Tibial nerve (tissue), 4 donors: Measurements from ENCODE around the gene FAM131B. TPM values are rescaled to one million over a fixed set of nuclear protein-coding genes. Genes with fewer than 3 reads are reported as not detected.

Source experiments
- DNase-seq, 2 donors: peaks; one replicate each; pipeline ENCODE4 v3.0.0-alpha.2; 2019; ENCODE audit warnings: low spot score in 2 of 2
- H3K27ac ChIP-seq, 4 donors: fragments of 200-600 bp; sonication (generic) in 3 of 4; one replicate each; pipeline ENCODE4 v1.5.1; 2017 to 2019; ENCODE audit warnings: mild to moderate bottlenecking in 1 of 4
- H3K27me3 ChIP-seq, 2 donors: fragments of 200-600 bp; sonication (generic) in 1 of 2; one replicate each; pipeline versions ENCODE4 v1.5.1 to v1.6.0; 2017 to 2019
- H3K36me3 ChIP-seq, 3 donors: fragments of 200-600 bp; sonication (generic); one replicate each; pipeline ENCODE4 v1.5.1; 2018 to 2019
- H3K4me1 ChIP-seq, 4 donors: fragments of 200-600 bp; sonication (generic) in 3 of 4; one replicate each; pipeline ENCODE4 v1.5.1; 2017 to 2019
- H3K4me3 ChIP-seq, 4 donors: fragments of 200-600 bp; sonication (generic) in 3 of 4; one replicate each; pipeline ENCODE4 v1.5.1; 2017 to 2019; ENCODE audit warnings: mild to moderate bottlenecking in 1 of 4, moderate library complexity in 1 of 4
- H3K9me3 ChIP-seq, 4 donors: fragments of 200-600 bp; sonication (generic) in 3 of 4; one replicate each; pipeline ENCODE4 v1.5.1; 2017 to 2019
- CTCF ChIP-seq, 5 experiments: fragments of 200-600 bp in 3 of 5; fragments of 450-650 bp in 2 of 5; sonication (generic) in 3 of 5; IDR thresholded peaks; one replicate each; pipeline ENCODE4 v1.5.1; 2016 to 2019; ENCODE audit warnings: antibody characterized with exemption in 5 of 5, mild to moderate bottlenecking in 3 of 5, moderate library complexity in 2 of 5
- EP300 ChIP-seq, 2 donors: sonication (generic); formaldehyde crosslinking; IDR thresholded peaks; one replicate each; pipeline ENCODE4 v1.6.1; 2017; ENCODE audit warnings: antibody characterized with exemption in 2 of 2, mild to moderate bottlenecking in 1 of 2
- POLR2A ChIP-seq, 2 donors: fragments of 450-650 bp; IDR thresholded peaks; one replicate each; pipeline ENCODE4 v1.6.1; 2017; ENCODE audit warnings: antibody characterized with exemption in 2 of 2, mild to moderate bottlenecking in 2 of 2, moderate library complexity in 2 of 2
- WGBS, 2 donors: methylation state at CpG; one replicate each; pipeline ENCODE4 v1.1.5; 2018; 5-methylcytosine and 5-hydroxymethylcytosine counted together
- total RNA-seq, 4 donors: library from RNA; depleted of rRNA; stranded (reverse); fragments of >200 nt; gene quantifications; one replicate each; pipeline ENCODE4 v1.1.0, GENCODE V29; 2016

Gene FAM131B
- total RNA-seq, 4 donors from 2014 or later, result 1.2 to 9.0 (median 1.5) TPM

DNA sequence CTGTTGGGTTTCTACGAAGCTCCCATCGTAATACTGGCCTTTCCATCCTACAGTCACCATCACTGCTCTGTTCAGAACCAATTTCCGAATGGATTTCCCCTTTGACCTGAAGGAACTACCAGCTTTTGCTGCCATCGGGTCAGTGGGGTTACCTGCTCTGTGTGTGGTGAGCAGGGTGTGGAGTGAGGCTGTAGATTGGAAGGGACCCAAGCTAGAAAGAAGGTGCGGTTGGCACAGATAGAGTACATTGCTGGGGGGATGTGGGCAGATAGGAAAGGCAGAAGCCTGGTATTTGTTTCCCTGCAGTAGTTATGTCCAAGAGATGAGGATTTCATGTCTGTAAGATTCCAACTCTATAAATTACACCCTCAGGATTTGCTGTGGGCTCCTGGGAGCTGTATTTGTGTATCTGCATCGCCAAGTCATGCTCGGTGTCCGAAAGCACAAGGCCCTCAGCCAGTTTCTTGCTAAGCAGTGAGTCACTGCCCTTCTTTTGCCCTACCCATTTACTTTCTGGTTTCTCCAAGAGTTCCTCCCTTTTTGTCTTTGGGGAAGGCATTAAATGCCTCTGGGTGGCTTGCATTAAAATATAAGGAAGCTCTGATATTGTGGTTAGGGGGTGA, 31.2 kb downstream of the FAM131B start:
- Histone ChIP-seq H3K4me1 (peaks cover 0 to 8% (median 4%) of the 10 kb centered on the region in 4 donors), H3K9me3 (no peaks in the 10 kb centered on the region), H3K4me3 (no peak overlapping the region), H3K27me3 (no peaks in the 10 kb centered on the region), H3K36me3 (no peaks in the 10 kb centered on the region), H3K27ac (peak overlapping the region in 1 of 4 donors; percentile 11)
- DNase-seq, result peak in 1 of 2 donors; percentile 21
- TF ChIP-seq EP300 (IDR thresholded peaks at IDR 0.05) (peak in 1 of 2 donors; percentile 12), CTCF (IDR thresholded peaks at IDR 0.05) (no peak)
- WGBS, 2 donors, result 63 to 67% methylated on average over 8 of the region's 8 CpGs

DNA sequence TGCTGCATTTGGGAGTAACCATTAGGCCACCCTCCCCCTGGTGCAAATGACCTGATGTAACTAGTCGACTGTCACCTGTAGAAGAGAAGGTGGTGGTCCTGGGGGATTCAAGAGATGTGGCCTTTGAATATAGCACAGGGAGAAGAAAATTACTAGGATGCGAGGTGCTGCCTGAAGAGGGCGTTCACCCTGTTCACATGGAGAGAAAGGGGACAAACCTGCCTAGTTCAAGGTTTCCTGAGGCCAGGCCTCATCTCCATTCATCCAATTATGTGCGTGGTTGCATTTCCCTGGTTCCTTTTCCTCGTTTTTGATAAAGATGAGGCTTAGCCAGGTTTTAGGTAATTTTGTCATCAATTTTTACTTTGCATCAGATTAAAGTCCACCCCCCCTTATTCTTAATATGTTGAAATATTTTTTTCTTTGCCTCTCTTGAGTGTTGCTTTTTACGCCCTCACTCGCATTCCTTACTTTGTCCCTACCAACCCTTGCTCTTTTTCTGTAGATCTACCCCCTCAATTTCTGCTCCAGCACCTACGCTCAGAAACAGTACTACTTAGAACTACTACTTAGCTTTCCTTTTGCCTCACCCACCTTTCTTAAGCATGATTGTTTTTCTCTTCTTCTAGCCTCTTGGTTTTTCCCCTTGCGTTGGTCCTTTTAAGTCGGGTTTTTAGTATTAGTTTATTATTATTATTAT, 32.9 kb downstream of the FAM131B start:
- DNase-seq, result no peak
- 89 to 90% methylated on average over 10 of the region's 10 CpGs for WGBS, 2 donors
- Histone ChIP-seq H3K4me1 (peaks cover 0 to 8% (median 4%) of the 10 kb centered on the region in 4 donors), H3K36me3 (no peaks in the 10 kb centered on the region), H3K27me3 (no peaks in the 10 kb centered on the region), H3K27ac (no peak overlapping the region), H3K9me3 (no peaks in the 10 kb centered on the region), H3K4me3 (no peak overlapping the region)
- TF ChIP-seq EP300 (IDR thresholded peaks at IDR 0.05), result no peak
- no peak for TF ChIP-seq CTCF (IDR thresholded peaks at IDR 0.05)
- TF ChIP-seq POLR2A (IDR thresholded peaks at IDR 0.05), result no peak

DNA sequence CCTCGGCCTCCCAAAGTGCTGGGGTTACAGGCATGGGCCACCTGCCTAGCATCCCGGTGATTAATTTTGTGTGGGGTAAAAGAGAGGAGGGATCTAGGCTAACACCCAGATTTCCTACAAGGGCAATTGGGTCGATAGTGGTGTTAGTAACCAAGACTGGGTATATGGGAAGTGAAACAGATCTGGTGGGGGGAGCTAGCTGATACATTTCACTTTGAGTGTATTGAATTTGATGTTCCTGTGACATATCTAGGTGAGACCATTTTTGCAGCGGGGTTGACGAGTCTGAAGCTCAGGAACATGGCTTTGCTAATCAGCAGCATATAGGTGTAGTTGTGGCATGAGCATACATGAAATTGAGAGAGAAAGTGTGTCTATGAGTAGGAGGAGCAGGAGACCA, 34.6 kb downstream of the FAM131B start:
- TF ChIP-seq POLR2A (IDR thresholded peaks at IDR 0.05), result no peak
- TF ChIP-seq EP300 (IDR thresholded peaks at IDR 0.05), result no peak
- no peak for TF ChIP-seq CTCF (IDR thresholded peaks at IDR 0.05)
- H3K36me3 ChIP-seq, result no peaks in the 10 kb centered on the region
- H3K4me3 ChIP-seq, result no peak overlapping the region
- DNase-seq, result no peak
- WGBS, 2 donors, result 88 to 94% methylated on average over 5 of the region's 5 CpGs
- H3K27me3 ChIP-seq, result no peaks in the 10 kb centered on the region
- H3K9me3 ChIP-seq, result no peaks in the 10 kb centered on the region
- H3K27ac ChIP-seq, result no peak overlapping the region
- H3K4me1 ChIP-seq, result peaks cover 0 to 19% (median 4%) of the 10 kb centered on the region in 4 donors

DNA sequence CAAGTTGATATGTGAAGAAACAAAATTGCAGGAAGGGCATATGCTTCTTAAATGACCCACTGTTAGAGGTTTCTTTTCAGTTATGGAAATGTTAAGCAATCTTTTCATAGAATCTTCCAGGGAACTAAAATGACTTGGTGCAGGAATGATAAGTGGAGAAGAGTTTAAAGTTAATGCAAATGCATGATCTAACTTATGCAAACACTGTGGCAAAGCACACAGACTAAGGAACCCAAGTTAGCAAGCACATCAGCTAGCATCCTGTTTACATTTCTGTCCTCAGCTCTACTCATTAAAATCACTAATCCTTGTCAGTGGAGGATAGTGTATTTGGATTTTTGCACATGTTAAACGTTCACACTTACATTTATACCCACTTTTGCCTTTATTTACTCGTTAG, 37.3 kb downstream of the FAM131B start:
- H3K36me3 ChIP-seq, result no peaks in the 10 kb centered on the region
- TF ChIP-seq CTCF (IDR thresholded peaks at IDR 0.05), result no peak
- TF ChIP-seq POLR2A (IDR thresholded peaks at IDR 0.05), result no peak
- TF ChIP-seq EP300 (IDR thresholded peaks at IDR 0.05), result no peak
- H3K27me3 ChIP-seq, result no peaks in the 10 kb centered on the region
- DNase-seq, result no peak
- peaks cover 0 to 14% (median 0%) of the 10 kb centered on the region in 4 donors for H3K4me1 ChIP-seq
- H3K27ac ChIP-seq, result peak overlapping the region in 1 of 4 donors; percentile 40
- 70 to 74% methylated on average over 2 of the region's 2 CpGs for WGBS, 2 donors
- H3K4me3 ChIP-seq, result no peak overlapping the region
- H3K9me3 ChIP-seq, result no peaks in the 10 kb centered on the region

DNA sequence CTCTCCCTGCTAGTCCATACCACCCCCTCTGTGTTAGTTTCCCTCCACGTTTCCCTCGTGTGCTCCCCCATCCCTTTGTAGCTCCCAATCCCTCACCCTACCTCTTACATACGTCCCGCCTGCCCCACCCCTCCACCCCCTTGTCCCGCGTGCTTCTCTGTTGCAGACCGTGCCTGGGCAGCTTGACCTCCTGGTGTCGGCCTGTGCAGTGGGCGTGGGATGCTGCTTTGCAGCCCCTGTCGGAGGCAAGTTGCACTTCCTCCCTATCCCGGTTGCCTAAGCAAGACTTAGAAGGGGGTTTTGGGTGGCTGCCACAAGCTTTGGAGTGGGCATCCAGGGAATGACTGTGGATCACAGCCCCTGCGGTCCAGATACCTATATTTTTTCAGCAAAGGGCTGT, 38.9 kb downstream of the FAM131B start:
- no peaks in the 10 kb centered on the region for H3K36me3 ChIP-seq
- no peak overlapping the region for H3K4me3 ChIP-seq
- 42 to 47% methylated on average over 12 of the region's 12 CpGs for WGBS, 2 donors
- H3K27me3 ChIP-seq, result no peaks in the 10 kb centered on the region
- H3K9me3 ChIP-seq, result no peaks in the 10 kb centered on the region
- DNase-seq, result no peak
- peaks cover 0 to 19% (median 0%) of the 10 kb centered on the region in 4 donors for H3K4me1 ChIP-seq
- TF ChIP-seq CTCF (IDR thresholded peaks at IDR 0.05), result no peak
- TF ChIP-seq POLR2A (IDR thresholded peaks at IDR 0.05), result no peak
- TF ChIP-seq EP300 (IDR thresholded peaks at IDR 0.05), result no peak
- H3K27ac ChIP-seq, result peak overlapping the region in 1 of 4 donors; percentile 35
